ENCODE results near the gene LSR.

The LSR gene

GRCh38 chr19:35294859-35295791 lies 46.3 kb downstream of the LSR start:
- Histone ChIP-seq H3K27me3 (ENCODE audit: insufficient read depth, poor library complexity, severe bottlenecking) (no peaks in the 10 kb centered on the region), H3K27ac (replicated peaks) (no peak overlapping the region), H3K4me3 (replicated peaks; ENCODE audit: insufficient read depth, low read length) (no peak overlapping the region)
- no peak for TF ChIP-seq SPI1 (IDR thresholded peaks at IDR 0.05; ENCODE audit: borderline replicate concordance, low read depth)
- TF ChIP-seq POLR2AphosphoS5 (IDR thresholded peaks at IDR 0.05; ENCODE audit: low read depth) = no peak
- no peak for TF ChIP-seq REST (IDR thresholded peaks at IDR 0.05; ENCODE audit: insufficient replicate concordance, low read depth)
- TF ChIP-seq CTCF (IDR thresholded peaks at IDR 0.05; ENCODE audit: insufficient read depth, low read length) = no peak
- no peak for TF ChIP-seq GABPA (IDR thresholded peaks at IDR 0.05; ENCODE audit: low read depth)
- DNase-seq (ENCODE audit: low read depth in 1 of 2, low spot score in 1 of 2) = no peak

GRCh38 chr19:35295792-35296462 lies 47.1 kb downstream of the LSR start:
- peak in 1 of 2 experiments; percentile 29 for DNase-seq (ENCODE audit: low read depth in 1 of 2, low spot score in 1 of 2)
- TF ChIP-seq POLR2AphosphoS5 (IDR thresholded peaks at IDR 0.05; ENCODE audit: low read depth) (peak; percentile 62; the same call in 1 of the 2 replicates), GABPA (IDR thresholded peaks at IDR 0.05; ENCODE audit: low read depth) (no peak), REST (IDR thresholded peaks at IDR 0.05; ENCODE audit: insufficient replicate concordance, low read depth) (no peak)
- H3K27me3 ChIP-seq (ENCODE audit: insufficient read depth, poor library complexity, severe bottlenecking) = no peaks in the 10 kb centered on the region
- H3K4me3 ChIP-seq (replicated peaks; ENCODE audit: insufficient read depth, low read length) = no peak overlapping the region
- no peak overlapping the region for H3K27ac ChIP-seq (replicated peaks)

GRCh38 chr19:35296644-35297514 lies 48.1 kb downstream of the LSR start:
- TF ChIP-seq SPI1 (IDR thresholded peaks at IDR 0.05; ENCODE audit: borderline replicate concordance, low read depth) = no peak
- TF ChIP-seq REST (IDR thresholded peaks at IDR 0.05; ENCODE audit: insufficient replicate concordance, low read depth) = no peak
- TF ChIP-seq GABPA (IDR thresholded peaks at IDR 0.05; ENCODE audit: low read depth) = no peak
- no peak for TF ChIP-seq POLR2AphosphoS5 (IDR thresholded peaks at IDR 0.05; ENCODE audit: low read depth)
- TF ChIP-seq CTCF (IDR thresholded peaks at IDR 0.05; ENCODE audit: insufficient read depth, low read length) = no peak
- no peak overlapping the region for H3K27ac ChIP-seq (replicated peaks)
- H3K4me3 ChIP-seq (replicated peaks; ENCODE audit: insufficient read depth, low read length) = no peak overlapping the region
- no peak for DNase-seq (ENCODE audit: low read depth in 1 of 2, low spot score in 1 of 2)
- no peaks in the 10 kb centered on the region for H3K27me3 ChIP-seq (ENCODE audit: insufficient read depth, poor library complexity, severe bottlenecking)

Measured in HL-60 (cell line).